GM12864 (cell line): ENCODE results near the gene GSTO2.
"Not testable (repeated sequence)": the region's sequence is repeated elsewhere in the genome, so short reads cannot be mapped to it uniquely, and the experiment has no call there.

Experiments
- DNase-seq: peaks from one replicate; pipeline ENCODE4 v3.0.0-alpha.2; 2011; ENCODE audit warnings: low read depth
- H3K4me3 ChIP-seq: 2 replicates; pipeline ENCODE4 v1.5.1; 2011; ENCODE audit warnings: mild to moderate bottlenecking, low read depth, low read length, control low read depth
- TF ChIP-seq, protein P1 (sequence below): IDR thresholded peaks from 2 replicates; pipeline ENCODE4 v1.5.1; 2011; ENCODE audit warnings: low read depth, mild to moderate bottlenecking, moderate library complexity, low read length, control low read depth, inconsistent platforms; ENCODE audit errors: missing control alignments

Gene GSTO2

GRCh38 chr10:104245066-104245632 is 23.8 kb upstream of the GSTO2 start:
- TF ChIP-seq, protein P1, sequence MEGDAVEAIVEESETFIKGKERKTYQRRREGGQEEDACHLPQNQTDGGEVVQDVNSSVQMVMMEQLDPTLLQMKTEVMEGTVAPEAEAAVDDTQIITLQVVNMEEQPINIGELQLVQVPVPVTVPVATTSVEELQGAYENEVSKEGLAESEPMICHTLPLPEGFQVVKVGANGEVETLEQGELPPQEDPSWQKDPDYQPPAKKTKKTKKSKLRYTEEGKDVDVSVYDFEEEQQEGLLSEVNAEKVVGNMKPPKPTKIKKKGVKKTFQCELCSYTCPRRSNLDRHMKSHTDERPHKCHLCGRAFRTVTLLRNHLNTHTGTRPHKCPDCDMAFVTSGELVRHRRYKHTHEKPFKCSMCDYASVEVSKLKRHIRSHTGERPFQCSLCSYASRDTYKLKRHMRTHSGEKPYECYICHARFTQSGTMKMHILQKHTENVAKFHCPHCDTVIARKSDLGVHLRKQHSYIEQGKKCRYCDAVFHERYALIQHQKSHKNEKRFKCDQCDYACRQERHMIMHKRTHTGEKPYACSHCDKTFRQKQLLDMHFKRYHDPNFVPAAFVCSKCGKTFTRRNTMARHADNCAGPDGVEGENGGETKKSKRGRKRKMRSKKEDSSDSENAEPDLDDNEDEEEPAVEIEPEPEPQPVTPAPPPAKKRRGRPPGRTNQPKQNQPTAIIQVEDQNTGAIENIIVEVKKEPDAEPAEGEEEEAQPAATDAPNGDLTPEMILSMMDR, result no peak
- DNase-seq, result no peak
- no peak overlapping the region for H3K4me3 ChIP-seq

- TF ChIP-seq, protein P1, result no peak
- DNase-seq, result no peak
- no peak overlapping the region for H3K4me3 ChIP-seq
These were observed 22.0 kb upstream of the GSTO2 start for GRCh38 chr10:104246976-104247375.

DNA sequence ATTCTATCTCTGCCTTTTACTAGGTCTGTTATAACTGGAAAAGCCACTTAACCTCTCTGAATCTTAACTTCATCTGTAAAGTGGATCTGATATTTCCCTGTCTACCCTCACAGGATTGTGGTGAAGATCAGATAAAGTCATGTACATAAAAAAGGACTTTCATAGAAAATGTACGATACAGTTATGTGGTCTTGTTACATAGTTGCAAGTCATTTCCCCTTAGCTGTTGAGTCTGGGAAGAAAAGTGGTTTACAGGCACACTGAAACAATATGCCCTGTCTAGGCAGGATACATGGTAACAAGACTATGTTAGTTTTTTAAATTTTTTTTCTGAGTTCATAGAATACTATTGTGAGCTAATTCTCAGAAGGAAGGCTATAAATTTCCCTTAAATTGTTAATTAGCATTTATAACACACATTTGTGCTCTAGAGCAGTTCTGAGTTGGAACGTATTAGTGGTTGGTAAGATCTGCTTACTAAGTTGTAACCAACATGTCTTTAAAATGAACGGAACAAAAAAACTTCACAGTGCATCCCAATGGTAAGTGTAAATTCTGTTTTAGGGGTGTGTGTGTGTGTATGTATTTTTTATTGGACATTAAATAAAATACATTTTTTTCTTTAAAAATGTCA is 21.4 kb upstream of the GSTO2 start:
- no peak for DNase-seq
- no peak overlapping the region for H3K4me3 ChIP-seq
- TF ChIP-seq, protein P1, result no peak

DNA sequence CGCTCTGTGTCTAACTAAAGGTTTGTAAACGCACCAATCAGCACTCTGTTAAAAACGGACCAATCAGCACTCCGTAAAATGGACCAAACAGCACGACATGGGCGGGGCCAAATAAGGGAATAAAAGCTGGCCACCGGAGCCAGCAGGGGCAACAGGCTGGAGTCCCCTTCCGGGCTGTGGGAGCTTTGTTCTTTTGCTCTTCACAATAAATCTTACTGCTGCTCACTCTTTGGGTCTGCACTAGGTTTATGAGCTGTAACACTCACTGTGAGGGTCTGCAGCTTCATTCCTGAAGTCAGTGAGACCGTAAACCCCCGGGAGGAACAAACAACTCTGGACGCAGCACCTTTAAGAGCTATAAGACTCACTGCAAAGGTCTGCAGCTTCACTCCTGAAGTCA is 20.1 kb upstream of the GSTO2 start:
- DNase-seq, result not testable (repeated sequence)

DNA sequence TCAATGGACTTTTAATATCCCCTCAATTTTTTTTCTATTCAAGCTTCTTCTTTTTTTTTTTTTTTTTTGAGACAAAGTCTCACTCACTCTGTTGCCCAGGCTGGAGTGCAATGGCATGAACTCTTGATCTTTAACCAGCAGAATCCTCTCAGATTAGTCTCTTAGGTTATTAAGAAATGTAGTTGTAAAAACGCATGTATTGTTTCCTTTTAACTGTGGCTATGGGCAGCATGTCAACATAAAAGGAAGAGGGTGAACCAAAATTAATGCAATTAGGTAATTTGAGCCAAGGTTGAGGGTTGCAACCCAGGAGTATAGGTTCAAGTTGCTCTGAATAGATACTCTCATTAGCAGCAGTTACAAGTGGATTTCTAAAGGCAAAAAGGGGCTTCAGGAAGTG is 18.6 kb upstream of the GSTO2 start:
- DNase-seq, result no peak
- TF ChIP-seq, protein P1, result no peak
- H3K4me3 ChIP-seq, result no peak overlapping the region

More for the DNA sequence above, 20.1 kb upstream of the GSTO2 start:
- not testable (repeated sequence) for H3K4me3 ChIP-seq

DNA sequence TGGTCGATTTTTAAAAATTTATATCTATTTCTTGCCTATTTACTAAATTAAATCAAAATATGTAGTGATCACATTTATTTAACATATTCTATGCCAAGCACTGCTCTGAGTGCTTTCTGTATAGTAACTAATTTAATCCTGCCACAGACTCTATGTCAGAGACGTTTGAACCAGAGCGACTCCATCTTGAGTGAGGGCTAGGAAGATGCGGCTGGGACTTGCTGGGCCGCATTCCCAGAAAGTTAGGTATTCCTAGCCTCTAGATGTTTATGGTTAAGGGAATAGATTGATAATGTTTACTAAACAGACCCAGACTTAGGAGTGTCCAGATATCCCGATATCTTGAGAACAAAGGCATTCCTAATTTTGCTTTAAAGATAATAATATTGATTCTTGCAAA is 17.5 kb upstream of the GSTO2 start:
- no peak for DNase-seq
- H3K4me3 ChIP-seq, result no peak overlapping the region
- TF ChIP-seq, protein P1, result no peak

DNA sequence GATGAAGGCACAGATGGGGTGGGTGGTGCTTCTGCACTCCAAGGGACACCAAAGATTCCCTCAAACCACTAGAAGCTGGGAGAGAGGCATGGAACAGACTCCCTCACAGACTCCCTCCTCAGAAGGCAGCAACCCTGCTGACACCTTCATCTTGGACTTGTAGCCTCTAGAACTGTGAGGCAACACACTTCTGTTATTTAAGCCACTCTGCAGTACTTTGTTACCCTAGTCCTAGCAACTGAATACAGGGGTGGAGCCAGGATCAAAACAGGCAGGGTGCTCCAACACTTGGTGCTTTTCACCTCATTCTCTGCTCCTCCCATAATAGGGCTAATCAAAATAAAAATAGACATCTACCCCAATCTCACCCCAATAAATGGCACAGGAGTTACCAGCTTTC is 16.6 kb upstream of the GSTO2 start:
- no peak for DNase-seq
- H3K4me3 ChIP-seq, result no peak overlapping the region

More for the DNA sequence above, 16.6 kb upstream of the GSTO2 start:
- TF ChIP-seq, protein P1, result no peak
